ENCODE data around the gene PCDH19.

DNA sequence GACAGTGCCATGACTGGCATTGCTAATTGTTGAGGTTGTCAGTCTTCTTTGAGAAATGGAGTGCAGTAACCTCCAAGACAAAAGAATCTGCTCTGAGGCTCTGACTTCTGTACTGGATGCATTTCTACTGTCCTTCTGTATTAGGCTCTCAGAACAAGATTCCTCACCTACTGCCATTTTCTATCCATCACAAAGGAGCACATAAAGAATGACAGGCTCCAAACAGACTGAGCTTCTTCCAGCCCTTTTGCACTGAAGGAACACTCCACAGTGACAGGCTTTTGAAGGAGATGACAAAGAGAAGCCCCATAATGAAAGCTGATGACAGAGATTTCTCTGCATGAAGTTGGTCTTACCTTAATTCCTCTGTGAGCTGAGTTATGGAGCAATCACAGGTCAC is 162.2 kb downstream of the PCDH19 start:
- TF ChIP-seq CTCF (IDR thresholded peaks at IDR 0.05) (no peak), POLR2A (IDR thresholded peaks at IDR 0.05) (no peak)
